ENCODE measurements around the gene KRT10. TPM values are rescaled to one million over a fixed set of nuclear protein-coding genes. Genes with fewer than 3 reads are reported as not detected.
"Not testable (repeated sequence)": the region's sequence is repeated elsewhere in the genome, so short reads cannot be mapped to it uniquely, and the experiment has no call there.

KRT10 gene
- total and polyA plus RNA-seq, 2 donors (not counting 1 experiment from before 2014, with no cell fraction given), result 14.7 to 32.9 TPM

DNA sequence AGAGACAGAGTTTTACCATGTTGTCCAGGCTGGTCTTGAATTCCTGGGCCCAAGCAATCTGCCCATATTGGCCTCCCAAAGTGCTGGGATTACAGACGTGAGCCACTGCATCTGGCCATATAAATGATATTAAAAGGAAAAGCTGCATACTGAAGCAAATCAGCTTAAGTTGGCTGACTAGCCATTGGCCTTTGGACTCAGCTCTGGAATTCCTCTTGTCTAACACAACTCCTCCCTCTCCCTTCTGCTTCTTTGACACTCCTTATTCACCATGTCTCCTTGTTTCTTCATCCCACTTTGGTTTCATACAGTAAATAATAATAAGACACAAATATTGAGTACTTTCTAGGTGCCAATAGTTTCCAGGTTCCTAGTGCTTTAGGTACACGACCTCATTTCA lies 37.1 kb upstream of the KRT10 start:
- H3K9me3 ChIP-seq (ENCODE audit: control extremely low read depth in 1 of 3, control insufficient read depth in 2 of 3, insufficient read depth in 1 of 3, low read length in 2 of 3), result peaks cover 0 to 2% (median 0%) of the 10 kb centered on the region in 3 donors
- H3K4me1 ChIP-seq (ENCODE audit: control insufficient read depth in 2 of 2, insufficient read depth in 2 of 2, low read length in 2 of 2), result no peaks in the 10 kb centered on the region
- no CpG with 5 or more reads among the region's 2 CpGs for WGBS (ENCODE audit: insufficient coverage)
- H3K79me2 ChIP-seq (ENCODE audit: control insufficient read depth, insufficient read depth, low read length), result no peaks in the 10 kb centered on the region
- ATAC-seq (ENCODE audit: low read depth) (no peak), DNase-seq (no peak)
- no peak overlapping the region for H3K27ac ChIP-seq (ENCODE audit: low read length in 2 of 2)
- intact Hi-C loops (cut with micrococcal nuclease), result no loop called here
- no peaks in the 10 kb centered on the region for H4K20me1 ChIP-seq (ENCODE audit: control insufficient read depth, insufficient read depth, low read length, poor library complexity, severe bottlenecking)
- Mint-ChIP-seq H3K9me3 (ENCODE audit: insufficient read depth) (no peaks in the 10 kb centered on the region), H3K27me3 (peaks cover 46% of the 10 kb centered on the region), H3K4me1 (no peaks in the 10 kb centered on the region), H3K4me3 (no peak overlapping the region), H3K27ac (no peak overlapping the region)
- H3K9ac ChIP-seq (ENCODE audit: low read length), result no peak overlapping the region
- no peak overlapping the region for H2AFZ ChIP-seq (ENCODE audit: insufficient read depth, low read depth, low read length, poor library complexity, severe bottlenecking)
- H3K36me3 ChIP-seq (replicated peaks in 1 of 2; ENCODE audit: control extremely low read depth in 1 of 2, control insufficient read depth in 1 of 2, extremely low read depth in 1 of 2, insufficient read depth in 2 of 2, low read length in 1 of 2), result no peaks in the 10 kb centered on the region
- ChIA-PET POLR2A (no interaction called here), CTCF (interaction anchor here (0.6 to 1.3 kb wide), 2 partner anchors 463 to 789 kb away, joined by 4 read pairs; no protein-coding TSS in a partner anchor)
- H3K4me2 ChIP-seq (replicated peaks; ENCODE audit: low read depth, low read length, poor library complexity, severe bottlenecking), result no peak overlapping the region
- H3K27me3 ChIP-seq (replicated peaks in 1 of 4; ENCODE audit: control extremely low read depth in 1 of 4, control insufficient read depth in 3 of 4, insufficient read depth in 4 of 4, low read length in 3 of 4), result peaks cover 0 to 6% (median 2%) of the 10 kb centered on the region in 4 experiments
- TF ChIP-seq EZH2 (IDR thresholded peaks at IDR 0.05; ENCODE audit: borderline replicate concordance, insufficient read depth, low read depth, low read length, poor library complexity, severe bottlenecking) (no peak), CTCF (IDR thresholded peaks at IDR 0.05) (no peak)
- H3K4me3 ChIP-seq (ENCODE audit: control extremely low read depth in 1 of 5, extremely low read depth in 1 of 5, insufficient read depth in 1 of 5, low read depth in 2 of 5, low read length in 4 of 5), result no peak overlapping the region

GRCh38 chr17:40858667-40859066 lies 36.3 kb upstream of the KRT10 start:
- CTCF ChIA-PET, result interaction anchor here (0.6 to 1.3 kb wide), 2 partner anchors 699 to 789 kb away, joined by 3 to 4 read pairs; no protein-coding TSS in a partner anchor
- H3K27me3 Mint-ChIP-seq, result peaks cover 50% of the 10 kb centered on the region
- H3K27ac ChIP-seq (ENCODE audit: low read length in 2 of 2); H3K36me3 ChIP-seq (replicated peaks in 1 of 2; ENCODE audit: control extremely low read depth in 1 of 2, control insufficient read depth in 1 of 2, extremely low read depth in 1 of 2, insufficient read depth in 2 of 2, low read length in 1 of 2); H3K27ac Mint-ChIP-seq; H3K4me3 ChIP-seq (ENCODE audit: control extremely low read depth in 1 of 5, extremely low read depth in 1 of 5, insufficient read depth in 1 of 5, low read depth in 2 of 5, low read length in 4 of 5); DNase-seq; H4K20me1 ChIP-seq (ENCODE audit: control insufficient read depth, insufficient read depth, low read length, poor library complexity, severe bottlenecking); H3K4me2 ChIP-seq (replicated peaks; ENCODE audit: low read depth, low read length, poor library complexity, severe bottlenecking); H3K4me1 Mint-ChIP-seq; H2AFZ ChIP-seq (ENCODE audit: insufficient read depth, low read depth, low read length, poor library complexity, severe bottlenecking); H3K9me3 ChIP-seq (ENCODE audit: control extremely low read depth in 1 of 3, control insufficient read depth in 2 of 3, insufficient read depth in 1 of 3, low read length in 2 of 3); POLR2A ChIA-PET; H3K4me1 ChIP-seq (ENCODE audit: control insufficient read depth in 2 of 2, insufficient read depth in 2 of 2, low read length in 2 of 2); H3K9me3 Mint-ChIP-seq (ENCODE audit: insufficient read depth); intact Hi-C loops (cut with micrococcal nuclease); H3K4me3 Mint-ChIP-seq; H3K9ac ChIP-seq (ENCODE audit: low read length); H3K27me3 ChIP-seq (replicated peaks in 1 of 4; ENCODE audit: control extremely low read depth in 1 of 4, control insufficient read depth in 3 of 4, insufficient read depth in 4 of 4, low read length in 3 of 4); H3K79me2 ChIP-seq (ENCODE audit: control insufficient read depth, insufficient read depth, low read length); ATAC-seq (ENCODE audit: low read depth): not testable (repeated sequence)
- WGBS (ENCODE audit: insufficient coverage), result no CpG with 5 or more reads among the region's 2 CpGs

Measured in B cell (primary cell).